Stimulated activated memory B cell treated with anti-CD40 and anti-IgM and Interleukin-4, amounts not matched to agents 10 μg/mL and 1 μg/mL and 100 μg/mL, for 72 hours (primary cell): ENCODE measurements around the gene OGFOD2.
A peak's percentile ranks its signal among the peaks of the same experiment; 100 is the strongest.

Experiments
- ATAC-seq: fragments of 150-1000 bp; cut with Tn5 transposase; 2 replicates; pipeline ENCODE4 v1.10.0; 2021
- H3K27ac Mint-ChIP-seq: one replicate; pipeline ENCODE4 v1.8.0; 2022; ENCODE audit warnings: mild to moderate bottlenecking, mixed read lengths
- H3K27me3 Mint-ChIP-seq: one replicate; pipeline ENCODE4 v1.8.0; 2022; ENCODE audit warnings: mixed read lengths
- H3K36me3 Mint-ChIP-seq: one replicate; pipeline ENCODE4 v1.8.0; 2022; ENCODE audit warnings: mixed read lengths
- H3K4me1 Mint-ChIP-seq: one replicate; pipeline ENCODE4 v1.8.0; 2022; ENCODE audit warnings: mixed read lengths
- H3K4me3 Mint-ChIP-seq: one replicate; pipeline ENCODE4 v1.8.0; 2022; ENCODE audit warnings: mild to moderate bottlenecking, moderate library complexity, mixed read lengths
- H3K9me3 Mint-ChIP-seq: one replicate; pipeline ENCODE4 v1.8.0; 2022; ENCODE audit warnings: mixed read lengths

Gene OGFOD2

GRCh38 chr12:122946690-122947341 lies 28.2 kb upstream of the OGFOD2 start:
- H3K27ac Mint-ChIP-seq, result peak overlapping the region; percentile 74
- H3K4me3 Mint-ChIP-seq, result peak overlapping the region; percentile 28
- no peaks in the 10 kb centered on the region for H3K27me3 Mint-ChIP-seq
- no peaks in the 10 kb centered on the region for H3K9me3 Mint-ChIP-seq
- H3K36me3 Mint-ChIP-seq, result no peaks in the 10 kb centered on the region
- peaks cover 63% of the 10 kb centered on the region for H3K4me1 Mint-ChIP-seq
- peak; percentile 81 for ATAC-seq

- no peaks in the 10 kb centered on the region for H3K27me3 Mint-ChIP-seq
- peak overlapping the region; percentile 74 for H3K27ac Mint-ChIP-seq
- peaks cover 69% of the 10 kb centered on the region for H3K4me1 Mint-ChIP-seq
- H3K36me3 Mint-ChIP-seq, result no peaks in the 10 kb centered on the region
- peak; percentile 50 for ATAC-seq
- peak overlapping the region; percentile 28 for H3K4me3 Mint-ChIP-seq
- H3K9me3 Mint-ChIP-seq, result no peaks in the 10 kb centered on the region
Observed at GRCh38 chr12:122947352-122947792, 27.7 kb upstream of the OGFOD2 start.

- peaks cover 64% of the 10 kb centered on the region for H3K4me1 Mint-ChIP-seq
- no peaks in the 10 kb centered on the region for H3K9me3 Mint-ChIP-seq
- H3K4me3 Mint-ChIP-seq, result no peak overlapping the region
- no peak for ATAC-seq
- H3K36me3 Mint-ChIP-seq, result no peaks in the 10 kb centered on the region
- peak overlapping the region; percentile 74 for H3K27ac Mint-ChIP-seq
- H3K27me3 Mint-ChIP-seq, result no peaks in the 10 kb centered on the region
Observed at GRCh38 chr12:122948605-122949004, 26.4 kb upstream of the OGFOD2 start.

GRCh38 chr12:122949405-122949804 lies 25.6 kb upstream of the OGFOD2 start:
- Mint-ChIP-seq H3K27me3 (no peaks in the 10 kb centered on the region), H3K36me3 (no peaks in the 10 kb centered on the region), H3K4me1 (peaks cover 56% of the 10 kb centered on the region)

GRCh38 chr12:122949816-122950675 lies 25.0 kb upstream of the OGFOD2 start:
- ATAC-seq, result no peak
- H3K4me1 Mint-ChIP-seq, result peaks cover 55% of the 10 kb centered on the region
- peak overlapping the region; percentile 32 for H3K27ac Mint-ChIP-seq
- no peak overlapping the region for H3K4me3 Mint-ChIP-seq
- no peaks in the 10 kb centered on the region for H3K9me3 Mint-ChIP-seq
- H3K27me3 Mint-ChIP-seq, result no peaks in the 10 kb centered on the region
- H3K36me3 Mint-ChIP-seq, result no peaks in the 10 kb centered on the region

More at GRCh38 chr12:122949405-122949804, 25.6 kb upstream of the OGFOD2 start:
- Mint-ChIP-seq H3K4me3 (no peak overlapping the region), H3K27ac (peak overlapping the region; percentile 32), H3K9me3 (no peaks in the 10 kb centered on the region)
- ATAC-seq, result no peak

GRCh38 chr12:122951406-122951805 lies 23.6 kb upstream of the OGFOD2 start:
- Mint-ChIP-seq H3K27ac (peak overlapping the region; percentile 40), H3K27me3 (no peaks in the 10 kb centered on the region), H3K36me3 (no peaks in the 10 kb centered on the region), H3K9me3 (no peaks in the 10 kb centered on the region), H3K4me3 (no peak overlapping the region), H3K4me1 (peaks cover 44% of the 10 kb centered on the region)
- no peak for ATAC-seq

- H3K27ac Mint-ChIP-seq, result peak overlapping the region; percentile 40
- no peaks in the 10 kb centered on the region for H3K27me3 Mint-ChIP-seq
- no peak overlapping the region for H3K4me3 Mint-ChIP-seq
- peaks cover 36% of the 10 kb centered on the region for H3K4me1 Mint-ChIP-seq
- no peaks in the 10 kb centered on the region for H3K9me3 Mint-ChIP-seq
- ATAC-seq, result peak; percentile 93
- no peaks in the 10 kb centered on the region for H3K36me3 Mint-ChIP-seq
Observed at GRCh38 chr12:122951979-122952892, 22.8 kb upstream of the OGFOD2 start.

GRCh38 chr12:122955156-122955555 lies 19.9 kb upstream of the OGFOD2 start:
- Mint-ChIP-seq H3K4me1 (peaks cover 16% of the 10 kb centered on the region), H3K27ac (no peak overlapping the region), H3K36me3 (no peaks in the 10 kb centered on the region), H3K9me3 (no peaks in the 10 kb centered on the region), H3K27me3 (no peaks in the 10 kb centered on the region), H3K4me3 (no peak overlapping the region)
- ATAC-seq, result no peak

GRCh38 chr12:122956035-122956434 lies 19.0 kb upstream of the OGFOD2 start:
- Mint-ChIP-seq H3K9me3 (no peaks in the 10 kb centered on the region), H3K4me1 (peaks cover 16% of the 10 kb centered on the region), H3K27ac (no peak overlapping the region)

GRCh38 chr12:122958198-122958888 lies 16.7 kb upstream of the OGFOD2 start:
- Mint-ChIP-seq H3K9me3 (no peaks in the 10 kb centered on the region), H3K27ac (no peak overlapping the region)
- no peak for ATAC-seq

More at GRCh38 chr12:122956035-122956434, 19.0 kb upstream of the OGFOD2 start:
- ATAC-seq, result no peak
- H3K27me3 Mint-ChIP-seq, result no peaks in the 10 kb centered on the region
- no peaks in the 10 kb centered on the region for H3K36me3 Mint-ChIP-seq
- H3K4me3 Mint-ChIP-seq, result no peak overlapping the region

GRCh38 chr12:122959566-122960192 lies 15.4 kb upstream of the OGFOD2 start:
- H3K4me3 Mint-ChIP-seq, result no peak overlapping the region
- H3K9me3 Mint-ChIP-seq, result no peaks in the 10 kb centered on the region
- H3K4me1 Mint-ChIP-seq, result peaks cover 3% of the 10 kb centered on the region
- H3K27ac Mint-ChIP-seq, result no peak overlapping the region
- H3K27me3 Mint-ChIP-seq, result no peaks in the 10 kb centered on the region
- no peak for ATAC-seq
- no peaks in the 10 kb centered on the region for H3K36me3 Mint-ChIP-seq

More at GRCh38 chr12:122958198-122958888, 16.7 kb upstream of the OGFOD2 start:
- Mint-ChIP-seq H3K4me3 (no peak overlapping the region), H3K4me1 (no peaks in the 10 kb centered on the region), H3K36me3 (no peaks in the 10 kb centered on the region), H3K27me3 (no peaks in the 10 kb centered on the region)

GRCh38 chr12:122960193-122960569 lies 14.9 kb upstream of the OGFOD2 start:
- H3K27me3 Mint-ChIP-seq, result no peaks in the 10 kb centered on the region
- no peaks in the 10 kb centered on the region for H3K9me3 Mint-ChIP-seq
- H3K36me3 Mint-ChIP-seq, result no peaks in the 10 kb centered on the region
- ATAC-seq, result no peak
- peaks cover 8% of the 10 kb centered on the region for H3K4me1 Mint-ChIP-seq
- H3K4me3 Mint-ChIP-seq, result no peak overlapping the region
- no peak overlapping the region for H3K27ac Mint-ChIP-seq

GRCh38 chr12:122961531-122962329 lies 13.3 kb upstream of the OGFOD2 start:
- Mint-ChIP-seq H3K27ac (no peak overlapping the region), H3K4me3 (no peak overlapping the region), H3K9me3 (no peaks in the 10 kb centered on the region), H3K4me1 (peaks cover 11% of the 10 kb centered on the region), H3K27me3 (no peaks in the 10 kb centered on the region), H3K36me3 (no peaks in the 10 kb centered on the region)
- ATAC-seq, result no peak

- no peak overlapping the region for H3K4me3 Mint-ChIP-seq
- no peak overlapping the region for H3K27ac Mint-ChIP-seq
- H3K27me3 Mint-ChIP-seq, result no peaks in the 10 kb centered on the region
- H3K9me3 Mint-ChIP-seq, result no peaks in the 10 kb centered on the region
- H3K36me3 Mint-ChIP-seq, result no peaks in the 10 kb centered on the region
- H3K4me1 Mint-ChIP-seq, result peaks cover 15% of the 10 kb centered on the region
- ATAC-seq, result no peak
Observed at GRCh38 chr12:122963941-122964265, 11.1 kb upstream of the OGFOD2 start.
